Thymus (tissue), 11 donors: Measurements from ENCODE around the gene B3GALT6. TPM values are rescaled to one million over a fixed set of nuclear protein-coding genes. Genes with fewer than 3 reads are reported as not detected.

ENCODE experiments used
- DNase-seq, 9 donors: peaks; one replicate each; pipeline ENCODE4 v3.0.0-alpha.2; 2013; ENCODE audit warnings: low spot score in 9 of 9, low read depth in 6 of 9, missing footprints in 1 of 9
- H3K27ac ChIP-seq, 2 donors: one replicate each; pipeline ENCODE4 v1.5.1; 2013; ENCODE audit warnings: control low read depth in 1 of 2, low read depth in 1 of 2, low read length in 1 of 2, mild to moderate bottlenecking in 1 of 2, moderate library complexity in 1 of 2
- H3K27me3 ChIP-seq, 2 donors: one replicate each; pipeline ENCODE4 v1.5.1; 2013; ENCODE audit warnings: low read length in 1 of 2; ENCODE audit not compliant: control insufficient read depth in 2 of 2, insufficient read depth in 1 of 2
- H3K36me3 ChIP-seq, 2 donors: one replicate each; pipeline ENCODE4 v1.5.1; 2013; ENCODE audit warnings: low read length in 1 of 2, mild to moderate bottlenecking in 1 of 2, moderate library complexity in 1 of 2; ENCODE audit not compliant: control insufficient read depth in 2 of 2, insufficient read depth in 2 of 2
- H3K4me1 ChIP-seq, 2 donors: one replicate each; pipeline ENCODE4 v1.5.1; 2013; ENCODE audit warnings: low read length in 2 of 2; ENCODE audit not compliant: control insufficient read depth in 2 of 2, insufficient read depth in 2 of 2
- H3K4me3 ChIP-seq, 2 donors: one replicate each; pipeline ENCODE4 v1.5.1; 2013; ENCODE audit warnings: low read length in 2 of 2, control low read depth in 1 of 2, mild to moderate bottlenecking in 1 of 2
- H3K9me3 ChIP-seq, 2 donors: one replicate each; pipeline ENCODE4 v1.5.1; 2013; ENCODE audit warnings: low read length in 1 of 2, mild to moderate bottlenecking in 1 of 2; ENCODE audit not compliant: control insufficient read depth in 2 of 2, insufficient read depth in 1 of 2
- WGBS: extraction: QIAGEN DNeasy Blood & Tissue Kit; methylation state at CpG from one replicate; pipeline ENCODE4 v1.1.7; 2013; 5-methylcytosine and 5-hydroxymethylcytosine counted together
- polyA plus RNA-seq: library from polyadenylated mRNA; stranded (reverse); fragments of 200-250 nt; gene quantifications from one replicate; pipeline ENCODE4 v1.2.3, GENCODE V29; 2013
- total RNA-seq: library from RNA; stranded (reverse); fragments of 120-200 nt; gene quantifications from one replicate; pipeline ENCODE4 v1.2.4, GENCODE V29; 2013
- donor health status: healthy.

B3GALT6 gene
- total and polyA plus RNA-seq, 2 donors, result 11.8 to 16.3 TPM

- no peak for DNase-seq
- peak overlapping the region in 1 of 2 donors; percentile 0 for H3K4me3 ChIP-seq
- no peaks in the 10 kb centered on the region for H3K9me3 ChIP-seq
- peaks cover 43 to 84% of the 10 kb centered on the region in 2 donors for H3K27me3 ChIP-seq
- no peaks in the 10 kb centered on the region for H3K36me3 ChIP-seq
- WGBS, result 15% methylated on average over 31 of the region's 31 CpGs
- no peak overlapping the region for H3K27ac ChIP-seq
- peaks cover 8 to 26% of the 10 kb centered on the region in 2 donors for H3K4me1 ChIP-seq
Measured at GRCh38 chr1:1205769-1206375, 26.2 kb upstream of the B3GALT6 start.

GRCh38 chr1:1206376-1206965 lies 25.6 kb upstream of the B3GALT6 start, which contains the start of gene TNFRSF18:
TSS of gene TNFRSF18 (minus strand) at chr1:1206592. CDS start at chr1:1206571, 21 bp downstream.
- Histone ChIP-seq H3K4me1 (peaks cover 5 to 26% of the 10 kb centered on the region in 2 donors), H3K36me3 (no peaks in the 10 kb centered on the region), H3K4me3 (peak within 1 kb of the TSS in 1 of 2 donors; percentile 0), H3K9me3 (no peaks in the 10 kb centered on the region), H3K27ac (no peak within 1 kb of the TSS), H3K27me3 (peaks cover 37 to 83% of the 10 kb centered on the region in 2 donors)
- WGBS, result 8% methylated on average over 49 of the region's 49 CpGs
- no peak for DNase-seq

GRCh38 chr1:1206966-1207531 lies 25.0 kb upstream of the B3GALT6 start:
- no peak overlapping the region for H3K27ac ChIP-seq

GRCh38 chr1:1207571-1207892 lies 24.5 kb upstream of the B3GALT6 start:
- Histone ChIP-seq H3K36me3 (no peaks in the 10 kb centered on the region), H3K9me3 (no peaks in the 10 kb centered on the region), H3K27ac (no peak overlapping the region), H3K4me1 (peaks cover 5 to 31% of the 10 kb centered on the region in 2 donors), H3K27me3 (peaks cover 39 to 85% of the 10 kb centered on the region in 2 donors), H3K4me3 (no peak overlapping the region)
- 68% methylated on average over 11 of the region's 11 CpGs for WGBS
- no peak for DNase-seq

More at GRCh38 chr1:1206966-1207531, 25.0 kb upstream of the B3GALT6 start:
- no peak for DNase-seq
- Histone ChIP-seq H3K36me3 (no peaks in the 10 kb centered on the region), H3K4me1 (peaks cover 5 to 30% of the 10 kb centered on the region in 2 donors), H3K27me3 (peaks cover 39 to 83% of the 10 kb centered on the region in 2 donors), H3K9me3 (no peaks in the 10 kb centered on the region), H3K4me3 (no peak overlapping the region)
- WGBS, result 69% methylated on average over 19 of the region's 19 CpGs

- peak in 1 of 9 donors; percentile 51 for DNase-seq
- H3K27ac ChIP-seq, result no peak overlapping the region
- H3K27me3 ChIP-seq, result peaks cover 34 to 87% of the 10 kb centered on the region in 2 donors
- H3K9me3 ChIP-seq, result no peaks in the 10 kb centered on the region
- no peaks in the 10 kb centered on the region for H3K36me3 ChIP-seq
- peaks cover 17 to 44% of the 10 kb centered on the region in 2 donors for H3K4me1 ChIP-seq
- WGBS, result 7% methylated on average over 38 of the region's 38 CpGs
- H3K4me3 ChIP-seq, result no peak overlapping the region
Measured at GRCh38 chr1:1208713-1209433, 23.2 kb upstream of the B3GALT6 start.

- WGBS, result 96% methylated on average over 31 of the region's 31 CpGs
- DNase-seq, result no peak
- H3K36me3 ChIP-seq, result peaks cover 0 to 4% of the 10 kb centered on the region in 2 donors
- H3K27me3 ChIP-seq, result peaks cover 24 to 74% of the 10 kb centered on the region in 2 donors
- H3K9me3 ChIP-seq, result no peaks in the 10 kb centered on the region
- H3K4me1 ChIP-seq, result peaks cover 22 to 65% of the 10 kb centered on the region in 2 donors
- H3K27ac ChIP-seq, result no peak overlapping the region
- no peak overlapping the region for H3K4me3 ChIP-seq
Measured at GRCh38 chr1:1210726-1211540, 21.1 kb upstream of the B3GALT6 start.

GRCh38 chr1:1211541-1212441 lies 20.2 kb upstream of the B3GALT6 start:
- DNase-seq, result no peak
- Histone ChIP-seq H3K4me1 (peaks cover 22 to 69% of the 10 kb centered on the region in 2 donors), H3K27me3 (peaks cover 15 to 66% of the 10 kb centered on the region in 2 donors), H3K9me3 (no peaks in the 10 kb centered on the region), H3K4me3 (no peak overlapping the region), H3K36me3 (peaks cover 5 to 10% of the 10 kb centered on the region in 2 donors), H3K27ac (no peak overlapping the region)
- WGBS, result 90% methylated on average over 28 of the region's 28 CpGs
